Measurements from ENCODE around the gene FARSA.

GRCh38 chr19:12983091-12983490 is 49.6 kb upstream of the FARSA start:
- TF ChIP-seq, protein P1, sequence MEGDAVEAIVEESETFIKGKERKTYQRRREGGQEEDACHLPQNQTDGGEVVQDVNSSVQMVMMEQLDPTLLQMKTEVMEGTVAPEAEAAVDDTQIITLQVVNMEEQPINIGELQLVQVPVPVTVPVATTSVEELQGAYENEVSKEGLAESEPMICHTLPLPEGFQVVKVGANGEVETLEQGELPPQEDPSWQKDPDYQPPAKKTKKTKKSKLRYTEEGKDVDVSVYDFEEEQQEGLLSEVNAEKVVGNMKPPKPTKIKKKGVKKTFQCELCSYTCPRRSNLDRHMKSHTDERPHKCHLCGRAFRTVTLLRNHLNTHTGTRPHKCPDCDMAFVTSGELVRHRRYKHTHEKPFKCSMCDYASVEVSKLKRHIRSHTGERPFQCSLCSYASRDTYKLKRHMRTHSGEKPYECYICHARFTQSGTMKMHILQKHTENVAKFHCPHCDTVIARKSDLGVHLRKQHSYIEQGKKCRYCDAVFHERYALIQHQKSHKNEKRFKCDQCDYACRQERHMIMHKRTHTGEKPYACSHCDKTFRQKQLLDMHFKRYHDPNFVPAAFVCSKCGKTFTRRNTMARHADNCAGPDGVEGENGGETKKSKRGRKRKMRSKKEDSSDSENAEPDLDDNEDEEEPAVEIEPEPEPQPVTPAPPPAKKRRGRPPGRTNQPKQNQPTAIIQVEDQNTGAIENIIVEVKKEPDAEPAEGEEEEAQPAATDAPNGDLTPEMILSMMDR (IDR thresholded peaks at IDR 0.05): no peak
- no peak for TF ChIP-seq POLR2A (IDR thresholded peaks at IDR 0.05)
